ENCODE measurements around the gene UQCRQ. TPM values are rescaled to one million over a fixed set of nuclear protein-coding genes. Genes with fewer than 3 reads are reported as not detected.
"Not testable (repeated sequence)": the region's sequence is repeated elsewhere in the genome, so short reads cannot be mapped to it uniquely, and the experiment has no call there.

UQCRQ gene
- total RNA-seq, 3 donors from 2014 or later: 475 to 549 (median 490) TPM

DNA sequence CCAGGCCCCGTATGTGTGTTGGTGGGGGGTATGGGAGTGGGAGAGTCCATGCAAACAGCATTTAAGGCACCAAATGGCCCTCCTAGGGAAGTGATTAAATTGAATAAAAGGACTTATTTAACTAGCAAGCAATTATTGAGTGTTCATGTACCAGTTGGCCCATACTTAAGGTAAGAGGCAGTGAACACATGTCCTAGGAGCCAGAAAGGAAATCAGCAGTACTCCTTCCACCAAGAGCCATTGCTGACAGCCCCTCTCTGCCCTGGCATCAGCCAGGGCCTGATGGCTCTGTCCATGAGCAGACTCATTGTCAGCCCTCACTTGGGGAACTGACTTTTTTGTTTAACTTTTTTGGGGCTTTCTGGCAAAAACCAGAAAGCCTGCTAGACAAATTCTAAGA, 25.5 kb upstream of the UQCRQ start:
- ATAC-seq (no peak), DNase-seq (no peak)
- Mint-ChIP-seq H3K4me3 (no peak overlapping the region), H3K27me3 (ENCODE audit: low read depth) (no peaks in the 10 kb centered on the region), H3K36me3 (ENCODE audit: insufficient read depth) (no peaks in the 10 kb centered on the region), H3K4me1 (ENCODE audit: low read depth) (no peaks in the 10 kb centered on the region), H3K9me3 (no peaks in the 10 kb centered on the region)

- H3K4me1 Mint-ChIP-seq (ENCODE audit: low read depth): no peaks in the 10 kb centered on the region
- no peaks in the 10 kb centered on the region for H3K36me3 Mint-ChIP-seq (ENCODE audit: insufficient read depth)
- ATAC-seq: no peak
- no peaks in the 10 kb centered on the region for H3K9me3 Mint-ChIP-seq
- no peak overlapping the region for H3K4me3 Mint-ChIP-seq
- no peak for DNase-seq
- H3K27me3 Mint-ChIP-seq (ENCODE audit: low read depth): no peaks in the 10 kb centered on the region
Observed at GRCh38 chr5:132841305-132841704, 25.1 kb upstream of the UQCRQ start.

GRCh38 chr5:132848270-132848669, 18.2 kb upstream of the UQCRQ start:
- no peak for DNase-seq
- Mint-ChIP-seq H3K9me3 (no peaks in the 10 kb centered on the region), H3K4me3 (no peak overlapping the region), H3K27me3 (ENCODE audit: low read depth) (no peaks in the 10 kb centered on the region), H3K36me3 (ENCODE audit: insufficient read depth) (no peaks in the 10 kb centered on the region), H3K4me1 (ENCODE audit: low read depth) (no peaks in the 10 kb centered on the region)
- no peak for ATAC-seq

- H3K4me3 Mint-ChIP-seq: no peak overlapping the region
- no peaks in the 10 kb centered on the region for H3K9me3 Mint-ChIP-seq
Observed at GRCh38 chr5:132849347-132849746, 17.1 kb upstream of the UQCRQ start.

DNA sequence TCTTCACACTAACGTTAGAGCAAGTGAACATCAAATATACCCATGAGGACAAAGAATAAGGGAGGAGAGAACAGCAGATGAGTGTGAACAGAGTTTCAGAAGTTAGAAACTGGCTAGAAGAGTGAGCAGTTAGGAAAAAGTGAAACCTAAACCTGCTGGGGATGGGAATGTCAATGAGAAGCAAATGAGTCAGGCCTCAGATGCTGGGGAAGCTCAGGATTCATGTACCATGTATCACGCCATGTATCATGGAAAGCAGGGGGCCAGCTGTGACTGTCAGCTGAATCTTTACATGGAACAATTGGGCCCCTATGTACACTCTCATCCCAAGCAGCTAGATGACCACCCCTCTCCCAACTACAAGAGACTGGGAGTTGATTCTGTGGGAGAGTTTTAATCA, 16.4 kb upstream of the UQCRQ start:
- ATAC-seq (no peak), DNase-seq (no peak)
- H3K4me1 Mint-ChIP-seq (ENCODE audit: low read depth): no peaks in the 10 kb centered on the region
- no peaks in the 10 kb centered on the region for H3K36me3 Mint-ChIP-seq (ENCODE audit: insufficient read depth)
- no peak overlapping the region for H3K4me3 Mint-ChIP-seq
- H3K9me3 Mint-ChIP-seq: no peaks in the 10 kb centered on the region
- no peaks in the 10 kb centered on the region for H3K27me3 Mint-ChIP-seq (ENCODE audit: low read depth)

More at GRCh38 chr5:132849347-132849746, 17.1 kb upstream of the UQCRQ start:
- H3K27me3 Mint-ChIP-seq (ENCODE audit: low read depth): no peaks in the 10 kb centered on the region
- H3K4me1 Mint-ChIP-seq (ENCODE audit: low read depth): no peaks in the 10 kb centered on the region
- no peak for ATAC-seq
- no peaks in the 10 kb centered on the region for H3K36me3 Mint-ChIP-seq (ENCODE audit: insufficient read depth)
- no peak for DNase-seq

- peaks cover 3% of the 10 kb centered on the region for H3K27me3 Mint-ChIP-seq (ENCODE audit: low read depth)
- no peak overlapping the region for H3K4me3 Mint-ChIP-seq
- no peaks in the 10 kb centered on the region for H3K36me3 Mint-ChIP-seq (ENCODE audit: insufficient read depth)
- no peak for DNase-seq
- no peaks in the 10 kb centered on the region for H3K9me3 Mint-ChIP-seq
- no peak for ATAC-seq
- H3K4me1 Mint-ChIP-seq (ENCODE audit: low read depth): no peaks in the 10 kb centered on the region
Observed at GRCh38 chr5:132853323-132853722, 13.1 kb upstream of the UQCRQ start.

DNA sequence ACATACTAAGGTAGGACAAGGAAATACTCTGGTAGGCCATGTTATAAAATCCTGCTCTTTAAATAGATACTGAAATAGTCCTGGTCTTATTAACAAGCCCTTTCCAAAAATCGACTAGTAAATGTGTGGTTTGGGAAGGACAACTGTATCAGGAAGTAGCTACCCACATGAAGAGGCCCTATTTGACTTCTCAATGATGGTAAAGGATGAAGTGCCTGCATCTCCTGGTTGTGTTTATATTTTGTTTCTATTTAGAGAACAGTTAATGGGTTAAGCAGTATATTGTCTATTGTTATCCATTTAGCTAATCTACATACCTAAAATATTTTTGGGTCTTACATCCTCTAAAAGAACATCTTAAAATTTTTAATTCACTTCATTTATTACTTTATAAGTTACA, 12.7 kb upstream of the UQCRQ start:
- H3K36me3 Mint-ChIP-seq (ENCODE audit: insufficient read depth): no peaks in the 10 kb centered on the region
- H3K9me3 Mint-ChIP-seq: no peaks in the 10 kb centered on the region
- DNase-seq: no peak
- H3K4me1 Mint-ChIP-seq (ENCODE audit: low read depth): no peaks in the 10 kb centered on the region
- H3K4me3 Mint-ChIP-seq: no peak overlapping the region
- H3K27me3 Mint-ChIP-seq (ENCODE audit: low read depth): peaks cover 3% of the 10 kb centered on the region
- ATAC-seq: no peak

DNA sequence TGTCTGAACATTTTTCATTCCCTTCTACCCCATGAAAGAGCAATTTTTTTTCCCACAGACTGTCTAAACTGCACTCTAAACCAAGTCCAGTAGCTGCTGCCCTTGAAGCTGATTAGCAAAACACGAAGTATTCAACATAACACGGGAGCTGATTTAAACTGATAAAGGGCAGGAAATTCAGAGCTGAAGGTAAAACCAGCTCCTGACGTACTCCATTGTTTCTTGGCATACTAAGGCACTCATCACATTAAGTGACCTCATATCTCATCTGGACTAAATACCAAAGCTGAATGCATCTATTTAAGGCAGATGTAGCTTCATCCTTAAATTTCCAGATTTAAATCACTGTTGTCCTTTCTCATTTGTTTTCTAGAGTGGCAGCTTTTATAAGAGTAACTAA, 12.1 kb upstream of the UQCRQ start:
- Mint-ChIP-seq H3K27me3 (ENCODE audit: low read depth) (peaks cover 3% of the 10 kb centered on the region), H3K9me3 (no peaks in the 10 kb centered on the region), H3K36me3 (ENCODE audit: insufficient read depth) (no peaks in the 10 kb centered on the region), H3K4me3 (no peak overlapping the region), H3K4me1 (ENCODE audit: low read depth) (no peaks in the 10 kb centered on the region)
- DNase-seq: no peak
- no peak for ATAC-seq

DNA sequence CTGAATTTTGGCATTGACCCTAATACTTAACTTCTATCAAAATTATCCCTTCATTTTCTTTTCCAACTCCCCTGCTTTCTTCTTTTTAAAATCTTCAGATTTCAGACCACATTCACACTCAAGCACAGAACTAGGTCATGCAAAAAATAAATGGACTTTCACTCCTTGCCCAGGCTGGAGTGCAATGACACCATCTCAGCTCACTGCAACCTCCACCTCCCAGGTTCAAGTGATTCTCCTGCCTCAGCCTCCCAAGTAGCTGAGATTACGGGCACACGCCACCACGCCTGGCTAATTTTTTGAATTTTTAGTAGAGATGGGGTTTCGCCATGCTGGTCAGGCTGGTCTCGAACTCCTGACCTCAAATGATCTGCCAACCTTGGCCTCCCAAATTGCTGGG, 11.4 kb upstream of the UQCRQ start:
- H3K27me3 Mint-ChIP-seq (ENCODE audit: low read depth); H3K4me3 Mint-ChIP-seq; H3K36me3 Mint-ChIP-seq (ENCODE audit: insufficient read depth); H3K4me1 Mint-ChIP-seq (ENCODE audit: low read depth); H3K9me3 Mint-ChIP-seq; DNase-seq; ATAC-seq: not testable (repeated sequence)

GRCh38 chr5:132856011-132856410, 10.4 kb upstream of the UQCRQ start:
- H3K4me3 Mint-ChIP-seq: no peak overlapping the region
- H3K36me3 Mint-ChIP-seq (ENCODE audit: insufficient read depth): no peaks in the 10 kb centered on the region
- no peak for ATAC-seq
- DNase-seq: no peak
- peaks cover 3% of the 10 kb centered on the region for H3K27me3 Mint-ChIP-seq (ENCODE audit: low read depth)
- no peaks in the 10 kb centered on the region for H3K9me3 Mint-ChIP-seq
- no peaks in the 10 kb centered on the region for H3K4me1 Mint-ChIP-seq (ENCODE audit: low read depth)

DNA sequence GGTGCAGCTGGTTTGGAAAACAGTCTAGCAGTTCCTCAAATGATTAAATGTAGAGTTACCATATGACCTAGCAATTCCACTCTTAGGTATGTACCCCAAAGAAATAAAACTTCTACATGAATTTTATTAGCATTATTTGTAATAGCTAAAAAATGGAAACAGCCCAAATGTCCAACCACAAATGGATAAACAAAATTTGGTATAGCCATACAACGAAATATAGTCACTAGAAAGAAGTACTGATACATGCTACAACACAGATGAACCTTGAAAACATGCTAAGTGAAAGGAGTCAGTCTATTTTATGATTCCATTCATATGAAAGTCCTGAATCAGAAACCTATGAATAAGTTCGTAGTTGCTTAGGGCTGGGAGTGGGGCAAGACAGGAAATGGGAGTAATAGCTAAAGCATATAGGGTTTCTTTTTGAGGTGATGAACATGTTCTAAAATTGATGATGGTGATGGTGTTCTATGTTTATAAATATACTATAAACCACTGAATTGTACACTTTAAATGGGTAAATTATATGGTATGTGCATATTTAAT, 6.5 kb upstream of the UQCRQ start:
- H3K9me3 Mint-ChIP-seq: no peaks in the 10 kb centered on the region
- ATAC-seq (peak in 1 of 2 donors; percentile 43), DNase-seq (no peak)
- no peaks in the 10 kb centered on the region for H3K4me1 Mint-ChIP-seq (ENCODE audit: low read depth)
- peaks cover 3% of the 10 kb centered on the region for H3K27me3 Mint-ChIP-seq (ENCODE audit: low read depth)
- H3K36me3 Mint-ChIP-seq (ENCODE audit: insufficient read depth): no peaks in the 10 kb centered on the region
- no peak overlapping the region for H3K4me3 Mint-ChIP-seq

- Mint-ChIP-seq H3K4me1 (ENCODE audit: low read depth) (peaks cover 6% of the 10 kb centered on the region), H3K27me3 (ENCODE audit: low read depth) (no peaks in the 10 kb centered on the region), H3K36me3 (ENCODE audit: insufficient read depth) (no peaks in the 10 kb centered on the region), H3K9me3 (no peaks in the 10 kb centered on the region), H3K4me3 (no peak overlapping the region)
- DNase-seq (no peak), ATAC-seq (no peak)
Observed at GRCh38 chr5:132860742-132861141, 5.7 kb upstream of the UQCRQ start.

GRCh38 chr5:132865668-132866341, 637 bp upstream of the UQCRQ start:
- peak in 1 of 2 donors; percentile 21 for ATAC-seq
- DNase-seq: no peak
- Mint-ChIP-seq H3K4me3 (peak overlapping the region; percentile 98), H3K9me3 (no peaks in the 10 kb centered on the region), H3K4me1 (ENCODE audit: low read depth) (peaks cover 21% of the 10 kb centered on the region), H3K27me3 (ENCODE audit: low read depth) (no peaks in the 10 kb centered on the region), H3K36me3 (ENCODE audit: insufficient read depth) (peaks cover 13% of the 10 kb centered on the region)

- DNase-seq (no peak), ATAC-seq (peak in 1 of 2 donors; percentile 42)
- H3K9me3 Mint-ChIP-seq: no peaks in the 10 kb centered on the region
- peaks cover 14% of the 10 kb centered on the region for H3K36me3 Mint-ChIP-seq (ENCODE audit: insufficient read depth)
- peak overlapping the region; percentile 98 for H3K4me3 Mint-ChIP-seq
- H3K27me3 Mint-ChIP-seq (ENCODE audit: low read depth): no peaks in the 10 kb centered on the region
- H3K4me1 Mint-ChIP-seq (ENCODE audit: low read depth): peaks cover 21% of the 10 kb centered on the region
Observed at GRCh38 chr5:132867046-132867451, 607 bp downstream of the UQCRQ start.

- peaks cover 21% of the 10 kb centered on the region for H3K4me1 Mint-ChIP-seq (ENCODE audit: low read depth)
- H3K9me3 Mint-ChIP-seq: no peaks in the 10 kb centered on the region
- DNase-seq: no peak
- ATAC-seq: no peak
- H3K4me3 Mint-ChIP-seq: peak overlapping the region; percentile 21
- no peaks in the 10 kb centered on the region for H3K27me3 Mint-ChIP-seq (ENCODE audit: low read depth)
- peaks cover 24% of the 10 kb centered on the region for H3K36me3 Mint-ChIP-seq (ENCODE audit: insufficient read depth)
Observed at GRCh38 chr5:132868754-132869153, 2.3 kb downstream of the UQCRQ start.

Data from activated T-cell treated with anti-CD3 and anti-CD28 coated beads, Interleukin-2, amount 50 U/mL, for 4 hours (primary cell).